CD4-positive, CD25-positive, alpha-beta regulatory T cell (primary cell): ENCODE measurements around the gene PIGQ. TPM values are rescaled to one million over a fixed set of nuclear protein-coding genes. Genes with fewer than 3 reads are reported as not detected.
A peak's percentile ranks its signal among the peaks of the same experiment; 100 is the strongest.

Experiments
- ATAC-seq, 2 donors: fragments of 150-1000 bp; cut with Tn5 transposase; one replicate each; pipeline ENCODE4 v1.10.0; 2021; ENCODE audit warnings: low read depth in 2 of 2, moderate number of reproducible peaks in 2 of 2, moderate library complexity in 1 of 2
- DNase-seq, 3 donors: peaks; one replicate each; pipeline versions ENCODE4 v3.0.0 to v3.0.0-alpha.2; 2012 to 2022; ENCODE audit warnings: mixed read lengths in 1 of 3
- H3K27ac ChIP-seq: one replicate; pipeline ENCODE4 v1.7.0; 2013; ENCODE audit warnings: mild to moderate bottlenecking, low read length; ENCODE audit not compliant: insufficient read depth, poor library complexity, severe bottlenecking
- H3K27me3 ChIP-seq: one replicate; pipeline ENCODE4 v1.7.0; 2013; ENCODE audit warnings: low read length; ENCODE audit not compliant: control insufficient read depth, insufficient read depth
- H3K36me3 ChIP-seq: one replicate; pipeline ENCODE4 v1.7.0; 2013; ENCODE audit warnings: mild to moderate bottlenecking, low read length, moderate library complexity; ENCODE audit not compliant: control insufficient read depth, insufficient read depth
- H3K4me1 ChIP-seq: 2 replicates; pipeline ENCODE4 v1.7.0; 2013; ENCODE audit warnings: mild to moderate bottlenecking, low read length; ENCODE audit not compliant: insufficient read depth, control insufficient read depth, poor library complexity, severe bottlenecking
- H3K4me3 ChIP-seq: one replicate; pipeline ENCODE4 v1.7.0; 2013; ENCODE audit warnings: low read depth, mild to moderate bottlenecking, low read length, moderate library complexity
- H3K9me3 ChIP-seq, 2 experiments: 1 replicate in 1 of 2; 2 replicates in 1 of 2; pipeline ENCODE4 v1.7.0; 2013; ENCODE audit warnings: low read length in 2 of 2, mild to moderate bottlenecking in 1 of 2, moderate library complexity in 1 of 2; ENCODE audit not compliant: control insufficient read depth in 2 of 2
- H3K27ac Mint-ChIP-seq, 3 donors: one replicate each; pipeline ENCODE4 v1.8.0; 2020 to 2022; ENCODE audit warnings: mild to moderate bottlenecking in 3 of 3, mixed read lengths in 3 of 3, moderate library complexity in 2 of 3
- H3K27me3 Mint-ChIP-seq: one replicate; pipeline ENCODE4 v1.8.0; 2022; ENCODE audit warnings: mild to moderate bottlenecking, mixed read lengths
- H3K36me3 Mint-ChIP-seq: one replicate; pipeline ENCODE4 v1.8.0; 2020; ENCODE audit warnings: mixed read lengths
- H3K4me1 Mint-ChIP-seq, 4 donors: one replicate each; pipeline ENCODE4 v1.8.0; 2020 to 2022; ENCODE audit warnings: mixed read lengths in 4 of 4, mild to moderate bottlenecking in 1 of 4
- H3K4me3 Mint-ChIP-seq, 4 donors: one replicate each; pipeline ENCODE4 v1.8.0; 2020 to 2022; ENCODE audit warnings: mild to moderate bottlenecking in 4 of 4, mixed read lengths in 4 of 4, moderate library complexity in 3 of 4
- H3K9me3 Mint-ChIP-seq, 7 donors: one replicate each; pipeline ENCODE4 v1.8.0; 2020 to 2022; ENCODE audit warnings: mixed read lengths in 7 of 7, mild to moderate bottlenecking in 3 of 7, moderate library complexity in 2 of 7
- polyA plus RNA-seq, 4 donors: library from polyadenylated mRNA; unstranded; fragments of 300-500 nt; fragmentation: Illumina TruSeq; gene quantifications; one replicate each; pipeline ENCODE4 v1.2.3, GENCODE V29; 2021
- total RNA-seq: library from RNA; stranded (reverse); gene quantifications from one replicate; pipeline ENCODE4 v1.2.3, GENCODE V29; 2022

Gene PIGQ
- total and polyA plus RNA-seq, 5 donors from 2014 or later, result 11.6 to 25.7 (median 13.1) TPM

DNA sequence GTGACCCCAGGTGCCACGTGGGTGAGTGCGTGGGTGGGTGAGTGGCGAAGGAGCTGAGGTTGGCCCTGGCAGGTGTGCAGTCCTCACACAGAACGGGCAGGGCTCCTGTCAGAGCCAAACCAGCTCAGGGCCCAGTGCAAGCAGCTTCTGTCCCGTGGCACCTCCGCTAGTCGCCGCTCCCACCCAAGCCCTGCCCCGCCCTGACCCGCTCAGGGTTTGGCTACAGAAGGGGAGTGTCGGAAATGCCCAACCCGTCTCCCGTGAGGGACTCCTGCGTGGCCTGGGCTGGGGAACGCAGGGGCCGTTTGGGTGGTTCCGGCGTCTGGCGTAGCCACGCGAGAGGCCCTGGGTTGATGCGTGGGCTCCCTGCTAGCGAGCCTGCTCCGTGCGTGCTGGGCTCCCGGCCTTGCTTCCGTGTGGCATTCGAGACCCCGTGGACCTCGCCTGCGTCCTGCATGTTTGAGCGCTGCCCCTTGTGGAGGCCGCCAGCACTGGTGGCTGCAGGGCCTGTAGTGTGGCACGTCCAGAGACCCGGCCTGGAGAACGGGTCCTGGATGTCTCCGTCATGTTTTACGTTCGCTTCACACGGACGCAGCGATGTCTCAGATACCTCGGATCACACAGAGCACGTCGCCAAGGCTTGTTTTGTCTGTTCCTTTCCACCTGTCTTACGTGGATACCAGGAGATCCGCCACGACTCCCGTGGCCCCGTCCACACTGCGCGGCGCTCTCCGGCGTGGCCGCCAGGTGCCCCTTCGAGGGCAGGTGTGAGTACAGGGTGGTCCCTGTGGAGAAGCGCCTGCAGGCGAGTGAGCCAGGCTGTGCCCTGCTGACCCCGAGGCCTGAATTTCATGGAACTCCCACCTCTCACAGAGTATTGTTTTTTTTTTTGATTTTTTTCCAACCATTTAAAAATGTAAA is 32.1 kb upstream of the PIGQ start:
- no peak overlapping the region for H3K27ac ChIP-seq
- H3K4me1 Mint-ChIP-seq, result peaks cover 0 to 2% (median 0%) of the 10 kb centered on the region in 4 donors
- no peaks in the 10 kb centered on the region for H3K36me3 ChIP-seq
- no peaks in the 10 kb centered on the region for H3K36me3 Mint-ChIP-seq
- peak overlapping the region in 1 of 3 donors; percentile 14 for H3K27ac Mint-ChIP-seq
- H3K4me1 ChIP-seq, result no peaks in the 10 kb centered on the region
- H3K9me3 ChIP-seq, result no peaks in the 10 kb centered on the region
- no peaks in the 10 kb centered on the region for H3K9me3 Mint-ChIP-seq
- DNase-seq (no peak), ATAC-seq (no peak)
- no peak overlapping the region for H3K4me3 ChIP-seq
- H3K4me3 Mint-ChIP-seq, result no peak overlapping the region
- H3K27me3 Mint-ChIP-seq, result no peaks in the 10 kb centered on the region
- no peaks in the 10 kb centered on the region for H3K27me3 ChIP-seq

DNA sequence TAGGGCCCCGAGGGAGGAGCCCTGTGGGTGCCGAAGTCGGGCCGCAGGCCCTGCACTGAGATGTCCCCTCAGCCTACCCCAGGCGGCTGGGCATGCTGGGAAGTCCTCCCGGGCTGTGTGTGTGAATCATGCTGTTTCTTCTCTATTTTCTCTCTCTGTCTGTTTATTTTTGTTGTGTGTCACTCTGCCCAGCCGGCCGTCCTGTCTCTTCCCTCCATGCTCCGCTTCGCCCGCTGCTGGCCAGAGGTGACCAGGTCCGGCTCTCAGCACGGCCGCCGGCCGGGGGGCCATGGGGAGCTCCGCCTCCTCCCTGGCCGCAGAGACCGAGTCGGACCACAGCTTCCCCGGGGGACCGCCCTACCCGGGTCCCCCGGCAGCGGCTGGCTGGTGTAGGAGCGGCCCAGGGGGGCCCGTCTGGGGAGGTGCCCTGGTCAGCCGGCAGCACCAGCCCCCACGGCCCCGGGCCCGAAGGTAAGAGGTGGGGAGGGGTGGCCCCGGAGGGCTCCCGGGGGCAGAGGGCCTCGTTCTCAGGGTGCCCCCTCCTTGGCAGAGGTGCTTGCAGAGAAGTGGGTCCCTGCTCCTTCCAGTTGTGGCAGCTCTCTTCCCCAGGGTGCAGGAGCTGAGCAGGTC is 29.8 kb upstream of the PIGQ start:
- Mint-ChIP-seq H3K9me3 (no peaks in the 10 kb centered on the region), H3K27ac (no peak overlapping the region), H3K4me3 (no peak overlapping the region), H3K4me1 (peaks cover 0 to 2% (median 0%) of the 10 kb centered on the region in 4 donors), H3K36me3 (no peaks in the 10 kb centered on the region), H3K27me3 (no peaks in the 10 kb centered on the region)
- ATAC-seq (no peak), DNase-seq (no peak)
- no peaks in the 10 kb centered on the region for H3K9me3 ChIP-seq
- H3K27me3 ChIP-seq, result no peaks in the 10 kb centered on the region
- no peaks in the 10 kb centered on the region for H3K4me1 ChIP-seq
- no peaks in the 10 kb centered on the region for H3K36me3 ChIP-seq
- no peak overlapping the region for H3K27ac ChIP-seq
- no peak overlapping the region for H3K4me3 ChIP-seq

DNA sequence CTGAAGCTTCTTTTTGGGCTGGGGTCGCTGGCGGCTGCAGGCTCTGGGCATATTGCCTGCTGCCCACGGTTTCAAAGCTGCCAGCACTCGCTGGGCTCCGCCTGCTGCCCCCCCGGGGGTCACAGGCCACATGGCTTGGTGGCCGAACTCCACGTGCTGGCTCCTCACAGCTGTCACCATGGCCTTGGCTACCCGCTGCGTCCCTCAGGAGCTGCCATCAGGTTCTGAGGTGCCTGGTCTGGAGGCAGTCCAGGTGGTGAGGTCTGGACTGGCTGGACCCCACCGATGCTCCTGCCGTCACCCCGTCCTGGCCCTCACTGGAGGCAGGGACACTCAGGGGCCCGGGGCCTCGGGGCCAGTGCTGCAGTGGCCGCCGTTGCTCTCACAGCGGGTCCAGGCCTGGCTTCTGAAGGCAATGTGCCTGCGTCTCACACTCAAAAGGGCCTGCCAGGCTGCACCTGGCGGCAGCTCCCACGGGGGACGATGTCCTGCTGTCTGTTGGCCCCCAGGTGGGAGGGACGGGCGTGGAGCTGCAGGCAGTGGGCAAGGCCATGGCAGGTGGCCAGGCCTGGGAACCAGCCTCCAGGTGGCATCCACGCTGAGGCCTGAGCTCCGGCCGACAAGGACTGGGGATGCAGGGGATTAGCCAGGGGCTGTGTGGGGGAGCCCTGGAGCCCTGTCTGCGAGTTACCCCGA is 29.0 kb upstream of the PIGQ start:
- Mint-ChIP-seq H3K9me3 (no peaks in the 10 kb centered on the region), H3K36me3 (no peaks in the 10 kb centered on the region), H3K27me3 (no peaks in the 10 kb centered on the region), H3K4me1 (peaks cover 0 to 2% (median 0%) of the 10 kb centered on the region in 4 donors), H3K27ac (no peak overlapping the region), H3K4me3 (no peak overlapping the region)
- no peaks in the 10 kb centered on the region for H3K27me3 ChIP-seq
- H3K4me3 ChIP-seq, result no peak overlapping the region
- no peak for DNase-seq
- no peaks in the 10 kb centered on the region for H3K4me1 ChIP-seq
- H3K27ac ChIP-seq, result no peak overlapping the region
- no peaks in the 10 kb centered on the region for H3K36me3 ChIP-seq
- no peak for ATAC-seq
- no peaks in the 10 kb centered on the region for H3K9me3 ChIP-seq

DNA sequence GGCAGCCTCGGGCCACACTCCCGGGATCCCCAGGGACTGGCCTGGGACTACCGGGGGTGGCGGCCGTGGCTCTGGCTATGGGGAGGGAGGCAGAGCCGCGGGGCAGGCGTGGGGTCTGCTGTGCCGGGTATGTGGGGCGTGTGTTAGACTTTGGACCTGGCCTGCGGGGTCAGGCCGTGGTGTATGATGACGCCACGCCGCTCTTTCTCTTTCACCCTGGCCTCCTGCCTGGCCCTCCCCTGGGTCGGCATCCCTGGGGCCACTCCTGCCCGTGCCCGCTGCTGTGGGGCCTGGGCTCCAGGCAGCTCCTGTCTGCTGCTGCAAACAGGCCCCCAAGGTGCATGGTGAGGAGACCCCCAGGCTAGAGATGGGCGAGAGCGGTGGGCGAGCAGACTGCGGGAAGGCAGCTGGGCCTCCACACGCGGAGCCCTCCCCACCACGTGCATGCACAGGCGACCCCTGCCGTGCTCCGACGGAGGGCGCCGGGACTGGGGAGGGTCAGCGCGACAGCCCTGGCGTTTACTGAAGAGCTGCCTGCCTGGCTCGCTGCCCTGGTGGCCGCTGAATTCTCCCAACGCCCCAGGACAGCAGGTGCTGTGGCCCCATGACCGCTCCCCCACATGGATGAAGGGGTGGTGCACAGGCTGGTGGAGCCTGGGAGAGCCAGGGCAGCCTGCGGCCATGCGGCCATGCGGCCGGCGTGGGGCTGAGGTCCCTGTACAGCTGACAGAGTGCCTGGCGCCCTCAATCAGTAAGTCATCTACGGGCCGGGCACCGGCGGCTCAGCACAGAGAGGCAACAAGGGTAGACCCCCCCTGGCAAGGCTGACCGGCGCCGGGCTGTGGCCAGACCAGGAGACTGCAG is 26.2 kb upstream of the PIGQ start:
- H3K9me3 Mint-ChIP-seq, result no peaks in the 10 kb centered on the region
- no peaks in the 10 kb centered on the region for H3K27me3 Mint-ChIP-seq
- Histone ChIP-seq H3K36me3 (no peaks in the 10 kb centered on the region), H3K4me3 (no peak overlapping the region), H3K27me3 (no peaks in the 10 kb centered on the region), H3K4me1 (peaks cover 4% of the 10 kb centered on the region), H3K9me3 (no peaks in the 10 kb centered on the region), H3K27ac (no peak overlapping the region)
- no peak overlapping the region for H3K4me3 Mint-ChIP-seq
- peaks cover 0 to 5% (median 0%) of the 10 kb centered on the region in 4 donors for H3K4me1 Mint-ChIP-seq
- H3K27ac Mint-ChIP-seq, result no peak overlapping the region
- no peak for ATAC-seq
- DNase-seq, result no peak
- H3K36me3 Mint-ChIP-seq, result no peaks in the 10 kb centered on the region

DNA sequence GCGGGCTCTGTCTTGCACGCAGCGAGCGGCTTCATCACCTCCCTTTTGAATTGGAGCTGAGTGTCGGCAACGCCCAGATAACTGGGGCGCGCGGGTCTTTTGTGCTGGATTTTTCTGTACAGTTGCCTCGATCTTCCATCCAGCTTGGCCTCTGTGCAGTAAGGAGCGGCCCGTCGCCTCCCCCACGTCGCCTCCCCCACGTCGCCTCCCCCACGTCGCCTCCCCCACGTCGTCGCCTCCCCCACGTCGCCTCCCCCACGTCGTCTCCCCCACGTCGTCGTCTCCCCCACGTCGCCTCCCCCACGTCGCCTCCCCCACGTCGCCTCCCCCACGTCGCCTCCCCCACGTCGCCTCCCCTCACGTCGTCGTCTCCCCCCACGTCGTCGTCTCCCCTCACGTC is 25.3 kb upstream of the PIGQ start:
- Mint-ChIP-seq H3K9me3 (no peaks in the 10 kb centered on the region), H3K36me3 (no peaks in the 10 kb centered on the region), H3K4me1 (peaks cover 0 to 3% (median 0%) of the 10 kb centered on the region in 4 donors)

DNA sequence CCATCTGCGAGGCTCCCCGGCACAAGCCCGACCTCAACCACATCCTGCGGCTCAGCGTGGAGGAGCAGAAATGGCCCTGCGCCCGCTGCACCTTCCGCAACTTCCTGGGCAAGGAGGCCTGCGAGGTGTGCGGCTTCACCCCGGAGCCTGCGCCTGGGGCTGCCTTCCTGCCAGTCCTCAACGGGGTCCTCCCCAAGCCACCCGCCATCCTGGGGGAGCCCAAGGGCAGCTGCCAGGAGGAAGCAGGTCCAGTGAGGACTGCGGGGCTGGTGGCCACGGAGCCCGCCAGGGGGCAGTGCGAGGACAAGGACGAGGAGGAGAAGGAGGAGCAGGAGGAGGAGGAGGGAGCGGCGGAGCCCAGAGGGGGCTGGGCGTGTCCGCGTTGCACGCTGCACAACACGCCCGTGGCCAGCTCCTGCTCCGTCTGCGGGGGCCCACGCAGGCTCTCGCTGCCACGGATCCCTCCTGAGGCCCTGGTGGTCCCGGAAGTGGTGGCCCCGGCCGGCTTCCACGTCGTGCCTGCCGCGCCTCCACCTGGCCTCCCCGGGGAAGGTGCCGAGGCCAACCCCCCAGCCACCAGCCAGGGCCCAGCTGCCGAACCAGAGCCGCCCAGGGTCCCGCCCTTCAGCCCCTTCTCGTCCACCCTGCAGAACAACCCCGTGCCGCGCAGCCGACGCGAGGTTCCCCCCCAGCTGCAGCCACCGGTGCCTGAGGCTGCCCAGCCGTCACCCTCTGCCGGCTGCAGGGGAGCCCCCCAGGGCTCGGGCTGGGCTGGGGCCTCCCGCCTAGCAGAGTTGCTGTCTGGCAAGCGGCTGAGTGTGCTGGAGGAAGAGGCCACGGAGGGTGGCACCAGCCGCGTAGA is 22.6 kb upstream of the PIGQ start:
- ATAC-seq, result peak; percentile 50 to 62
- H3K4me1 Mint-ChIP-seq, result peaks cover 0 to 3% (median 0%) of the 10 kb centered on the region in 4 donors
- Histone ChIP-seq H3K27ac (peak overlapping the region; percentile 14), H3K4me1 (peaks cover 4% of the 10 kb centered on the region), H3K9me3 (no peaks in the 10 kb centered on the region), H3K27me3 (no peaks in the 10 kb centered on the region), H3K4me3 (no peak overlapping the region), H3K36me3 (peaks cover 5% of the 10 kb centered on the region)
- no peaks in the 10 kb centered on the region for H3K27me3 Mint-ChIP-seq
- no peak overlapping the region for H3K4me3 Mint-ChIP-seq
- H3K9me3 Mint-ChIP-seq, result no peaks in the 10 kb centered on the region
- H3K27ac Mint-ChIP-seq, result no peak overlapping the region
- no peaks in the 10 kb centered on the region for H3K36me3 Mint-ChIP-seq
- DNase-seq, result peak; percentile 37 to 45 (median 39)

More for the DNA sequence above, 25.3 kb upstream of the PIGQ start:
- Histone ChIP-seq H3K9me3 (no peaks in the 10 kb centered on the region), H3K27me3 (no peaks in the 10 kb centered on the region), H3K27ac (no peak overlapping the region), H3K4me1 (peaks cover 4% of the 10 kb centered on the region), H3K4me3 (no peak overlapping the region), H3K36me3 (no peaks in the 10 kb centered on the region)
- ATAC-seq (no peak), DNase-seq (no peak)
- Mint-ChIP-seq H3K4me3 (no peak overlapping the region), H3K27ac (no peak overlapping the region), H3K27me3 (no peaks in the 10 kb centered on the region)
